ENCODE results near the gene HDAC9. TPM values are rescaled to one million over a fixed set of nuclear protein-coding genes. Genes with fewer than 3 reads are reported as not detected.
"Not testable (repeated sequence)": the region's sequence is repeated elsewhere in the genome, so short reads cannot be mapped to it uniquely, and the experiment has no call there.

HDAC9 gene
- total RNA-seq, 4 donors from 2014 or later = 1.2 to 8.0 (median 1.6) TPM

GRCh38 chr7:18727115-18727870 is 231.7 kb downstream of the HDAC9 start:
- Histone ChIP-seq H3K9me3 (no peaks in the 10 kb centered on the region), H3K27me3 (no peaks in the 10 kb centered on the region), H3K27ac (no peak overlapping the region), H3K4me1 (no peaks in the 10 kb centered on the region), H3K4me3 (no peak overlapping the region), H3K36me3 (no peaks in the 10 kb centered on the region)
- intact Hi-C loops (cut with DNase I) = no loop called here
- DNase-seq = no peak
- TF ChIP-seq POLR2A (IDR thresholded peaks at IDR 0.05) (no peak), CTCF (IDR thresholded peaks at IDR 0.05) (no peak)
- 70 to 74% methylated on average over 15 to 18 of the region's 18 CpGs for WGBS, 2 donors

- H3K27me3 ChIP-seq; H3K36me3 ChIP-seq; H3K4me1 ChIP-seq; DNase-seq; H3K4me3 ChIP-seq; H3K9me3 ChIP-seq; H3K27ac ChIP-seq; intact Hi-C loops (cut with DNase I): not testable (repeated sequence)
- WGBS, 2 donors = 63 to 73% methylated on average over 2 of the region's 2 CpGs
Measured at GRCh38 chr7:18736012-18736411, 240.5 kb downstream of the HDAC9 start.

GRCh38 chr7:18740579-18740988 is 245.0 kb downstream of the HDAC9 start:
- H3K4me1 ChIP-seq = no peaks in the 10 kb centered on the region
- TF ChIP-seq CTCF (IDR thresholded peaks at IDR 0.05) (no peak), POLR2A (IDR thresholded peaks at IDR 0.05) (no peak)
- H3K27ac ChIP-seq = no peak overlapping the region
- DNase-seq = no peak
- no peak overlapping the region for H3K4me3 ChIP-seq
- H3K36me3 ChIP-seq = no peaks in the 10 kb centered on the region
- no peaks in the 10 kb centered on the region for H3K9me3 ChIP-seq
- intact Hi-C loops (cut with DNase I) = no loop called here
- no peaks in the 10 kb centered on the region for H3K27me3 ChIP-seq

- H3K4me3 ChIP-seq = no peak overlapping the region
- no peaks in the 10 kb centered on the region for H3K4me1 ChIP-seq
- 67 to 77% methylated on average over 3 of the region's 3 CpGs for WGBS, 2 donors
- TF ChIP-seq POLR2A (IDR thresholded peaks at IDR 0.05) (no peak), CTCF (IDR thresholded peaks at IDR 0.05) (no peak)
- no peak overlapping the region for H3K27ac ChIP-seq
- intact Hi-C loops (cut with DNase I) = no loop called here
- H3K9me3 ChIP-seq = no peaks in the 10 kb centered on the region
- no peaks in the 10 kb centered on the region for H3K36me3 ChIP-seq
- H3K27me3 ChIP-seq = no peaks in the 10 kb centered on the region
- no peak for DNase-seq
Measured at GRCh38 chr7:18753972-18754610, 258.5 kb downstream of the HDAC9 start.

GRCh38 chr7:18754766-18755165 is 259.2 kb downstream of the HDAC9 start:
- TF ChIP-seq POLR2A (IDR thresholded peaks at IDR 0.05) (no peak), CTCF (IDR thresholded peaks at IDR 0.05) (no peak)
- H3K27ac ChIP-seq = no peak overlapping the region
- no peaks in the 10 kb centered on the region for H3K27me3 ChIP-seq
- WGBS, 2 donors = 43 to 67% methylated on average over 2 of the region's 2 CpGs
- H3K36me3 ChIP-seq = no peaks in the 10 kb centered on the region
- no peaks in the 10 kb centered on the region for H3K4me1 ChIP-seq
- no peak overlapping the region for H3K4me3 ChIP-seq
- no peaks in the 10 kb centered on the region for H3K9me3 ChIP-seq
- intact Hi-C loops (cut with DNase I) = no loop called here
- DNase-seq = no peak
